SKM-1 treated with dmso at 0.1 percent for 144 hours (cell line): ENCODE data around the gene TBC1D5.

Experiments used
- DNase-seq: peaks from one replicate; lab custom pipeline; 2025; ENCODE audit not compliant: unreplicated experiment; lab: John Stamatoyannopoulos, UW

Gene TBC1D5

GRCh38 chr3:17238023-17238422 is 504.4 kb downstream of the TBC1D5 start:
- DNase-seq = no peak

- no peak for DNase-seq
These were observed 507.1 kb downstream of the TBC1D5 start for GRCh38 chr3:17235310-17235709.

- DNase-seq = no peak
These were observed 508.0 kb downstream of the TBC1D5 start for GRCh38 chr3:17234382-17234781.

- peak; percentile 55 for DNase-seq
These were observed 509.0 kb downstream of the TBC1D5 start for GRCh38 chr3:17233398-17233800.

- DNase-seq = no peak
These were observed 510.0 kb downstream of the TBC1D5 start for GRCh38 chr3:17232442-17232841.

- DNase-seq = no peak
These were observed 510.7 kb downstream of the TBC1D5 start for GRCh38 chr3:17231537-17232261.

- DNase-seq = no peak
These were observed 515.0 kb downstream of the TBC1D5 start for GRCh38 chr3:17227472-17227871.

- DNase-seq = no peak
These were observed 520.9 kb downstream of the TBC1D5 start for GRCh38 chr3:17221529-17221928.

GRCh38 chr3:17219593-17219992 is 522.8 kb downstream of the TBC1D5 start:
- no peak for DNase-seq

- DNase-seq = no peak
These were observed 523.8 kb downstream of the TBC1D5 start for GRCh38 chr3:17218587-17218986.

- no peak for DNase-seq
These were observed 524.8 kb downstream of the TBC1D5 start for GRCh38 chr3:17217588-17217987.

GRCh38 chr3:17213102-17213501 is 529.3 kb downstream of the TBC1D5 start:
- DNase-seq = no peak

GRCh38 chr3:17207979-17208378 is 534.5 kb downstream of the TBC1D5 start:
- DNase-seq = no peak

- DNase-seq = no peak
These were observed 535.4 kb downstream of the TBC1D5 start for GRCh38 chr3:17207019-17207418.

GRCh38 chr3:17204049-17204650 is 538.3 kb downstream of the TBC1D5 start:
- DNase-seq = no peak

- DNase-seq = peak; percentile 14
These were observed 540.9 kb downstream of the TBC1D5 start for GRCh38 chr3:17201538-17201937.

GRCh38 chr3:17195856-17196604 is 546.4 kb downstream of the TBC1D5 start:
- peak; percentile 51 for DNase-seq

GRCh38 chr3:17195192-17195611 is 547.2 kb downstream of the TBC1D5 start:
- DNase-seq = peak; percentile 25

- DNase-seq = no peak
These were observed 548.3 kb downstream of the TBC1D5 start for GRCh38 chr3:17194116-17194515.

- DNase-seq = no peak
These were observed 549.4 kb downstream of the TBC1D5 start for GRCh38 chr3:17192995-17193394.

- no peak for DNase-seq
These were observed 551.9 kb downstream of the TBC1D5 start for GRCh38 chr3:17190353-17191078.
